IMR-90 (cell line): ENCODE data around the gene CTRB2. TPM values are rescaled to one million over a fixed set of nuclear protein-coding genes. Genes with fewer than 3 reads are reported as not detected.

Source experiments
- ATAC-seq: fragments of 200-7000 bp; cut with Tn5 transposase; 2 replicates; pipeline ENCODE4 v1.9.1; 2020; ENCODE audit warnings: low read depth, mild to moderate bottlenecking, moderate library complexity
- BruUV-seq: library from RNA; stranded (reverse); fragments of 400-500 nt; replicated peaks from 2 replicates; lab custom pipeline; 2021; lab: Mats Ljungman, UMichigan
- CTCF ChIA-PET: fragments of 300-600 bp; formaldehyde crosslinking; extraction: SDS; loops from one replicate; lab custom pipeline; 2021; ENCODE audit warnings: antibody characterized with exemption; lab: Yijun Ruan, JAX
- POLR2A ChIA-PET: fragments of 300-600 bp; sonication (Branson Sonifier 250); formaldehyde crosslinking; loops from one replicate; lab custom pipeline; 2022; ENCODE audit warnings: antibody characterized with exemption; ENCODE audit not compliant: unreplicated experiment; lab: Charles Lee
- DNase-seq: peaks from one replicate; pipeline ENCODE4 v3.0.0; 2013
- H2AFZ ChIP-seq: replicated peaks from 2 replicates; pipeline ENCODE3; 2013; ENCODE audit warnings: low read length, mild to moderate bottlenecking; ENCODE audit not compliant: poor library complexity
- H2AK5ac ChIP-seq: 2 replicates; pipeline ENCODE4 v1.6.1; 2013; ENCODE audit warnings: low read depth, low read length, inconsistent platforms
- H2AK9ac ChIP-seq: replicated peaks from 2 replicates; pipeline ENCODE3; 2013; ENCODE audit warnings: mild to moderate bottlenecking, low read depth, low read length, moderate library complexity; ENCODE audit not compliant: poor library complexity
- H2BK120ac ChIP-seq: 2 replicates; pipeline ENCODE4 v1.6.1; 2013; ENCODE audit warnings: low read depth, low read length, inconsistent platforms
- H2BK15ac ChIP-seq: 3 replicates; pipeline ENCODE4 v1.6.1; 2013; ENCODE audit warnings: low read depth, low read length, inconsistent platforms
- H2BK20ac ChIP-seq: 2 replicates; pipeline ENCODE4 v1.6.1; 2013; ENCODE audit warnings: low read depth, mild to moderate bottlenecking, inconsistent platforms, low read length, moderate library complexity
- H2BK5ac ChIP-seq: 2 replicates; pipeline ENCODE4 v1.6.1; 2013; ENCODE audit warnings: mild to moderate bottlenecking, low read depth, low read length, inconsistent platforms; ENCODE audit not compliant: poor library complexity, severe bottlenecking
- H3K14ac ChIP-seq: replicated peaks from 2 replicates; pipeline ENCODE4 v1.6.1; 2013; ENCODE audit warnings: low read depth, low read length, inconsistent platforms
- H3K18ac ChIP-seq: 2 replicates; pipeline ENCODE4 v1.6.1; 2013; ENCODE audit warnings: low read depth, low read length, control low read depth
- H3K23ac ChIP-seq: 2 replicates; pipeline ENCODE4 v1.6.1; 2013; ENCODE audit warnings: low read depth, low read length, inconsistent platforms
- H3K27ac ChIP-seq: 2 replicates; pipeline ENCODE4 v1.5.1; 2013; ENCODE audit warnings: mild to moderate bottlenecking, control low read depth, low read length; ENCODE audit not compliant: insufficient read depth
- H3K27me3 ChIP-seq: 2 replicates; pipeline ENCODE4 v1.6.1; 2013; ENCODE audit warnings: low read length; ENCODE audit not compliant: control insufficient read depth, insufficient read depth
- H3K36me3 ChIP-seq: 2 replicates; pipeline ENCODE4 v1.6.1; 2013; ENCODE audit warnings: low read length, mixed read lengths; ENCODE audit not compliant: control insufficient read depth, insufficient read depth
- H3K4ac ChIP-seq: 2 replicates; pipeline ENCODE4 v1.6.1; 2013; ENCODE audit warnings: low read depth, low read length, inconsistent platforms
- H3K4me1 ChIP-seq: 2 replicates; pipeline ENCODE4 v1.6.1; 2013; ENCODE audit warnings: low read length, mixed read lengths; ENCODE audit not compliant: control insufficient read depth, insufficient read depth
- H3K4me2 ChIP-seq: 2 replicates; pipeline ENCODE4 v1.6.1; 2013; ENCODE audit warnings: low read depth, mild to moderate bottlenecking, control low read depth, low read length, moderate library complexity
- H3K4me3 ChIP-seq: 2 replicates; pipeline ENCODE4 v1.5.1; 2013; ENCODE audit warnings: low read depth, mild to moderate bottlenecking, control low read depth, low read length, moderate library complexity; ENCODE audit not compliant: insufficient read depth
- H3K56ac ChIP-seq: 2 replicates; pipeline ENCODE4 v1.6.1; 2013; ENCODE audit warnings: low read length, inconsistent platforms; ENCODE audit not compliant: insufficient read depth; ENCODE audit errors: extremely low read depth
- H3K79me1 ChIP-seq, 2 experiments: 2 replicates each; pipeline ENCODE4 v1.6.1; 2013; ENCODE audit warnings: low read length in 2 of 2, inconsistent platforms in 1 of 2, low read depth in 1 of 2
- H3K9ac ChIP-seq: 2 replicates; pipeline ENCODE4 v1.6.1; 2013; ENCODE audit warnings: low read depth, low read length, control low read depth
- H3K9me1 ChIP-seq: 2 replicates; pipeline ENCODE4 v1.6.1; 2013; ENCODE audit warnings: low read length, inconsistent platforms; ENCODE audit not compliant: insufficient read depth
- H3K9me3 ChIP-seq: 2 replicates; pipeline ENCODE4 v1.6.1; 2013; ENCODE audit warnings: low read length; ENCODE audit not compliant: control insufficient read depth, insufficient read depth
- H4K20me1 ChIP-seq: 2 replicates; pipeline ENCODE4 v1.6.1; 2013; ENCODE audit warnings: low read length, inconsistent platforms; ENCODE audit not compliant: insufficient read depth
- H4K5ac ChIP-seq: 2 replicates; pipeline ENCODE4 v1.6.1; 2013; ENCODE audit warnings: mild to moderate bottlenecking, low read depth, low read length, control low read depth
- H4K8ac ChIP-seq, 2 experiments: 2 replicates each; pipeline ENCODE4 v1.6.1; 2013; ENCODE audit warnings: low read depth in 2 of 2, low read length in 2 of 2, control low read depth in 1 of 2, inconsistent platforms in 1 of 2
- H4K91ac ChIP-seq: 2 replicates; pipeline ENCODE4 v1.6.1; 2013; ENCODE audit warnings: low read depth, low read length, inconsistent platforms; ENCODE audit not compliant: insufficient read depth
- BHLHE40 ChIP-seq: fragments of 150-350 bp; IDR thresholded peaks from 2 replicates; pipeline ENCODE4 v1.6.1; 2016; ENCODE audit warnings: mild to moderate bottlenecking, low read depth, low read length
- CEBPB ChIP-seq: IDR thresholded peaks from 2 replicates; pipeline ENCODE4 v1.6.1; 2012; ENCODE audit warnings: low read depth, low read length, improper control_type of control experiment
- CHD1 ChIP-seq: IDR thresholded peaks from 2 replicates; pipeline ENCODE4 v1.6.1; 2012; ENCODE audit warnings: low read depth, low read length, improper control_type of control experiment
- CTCF ChIP-seq: conservative IDR thresholded peaks from 2 replicates; pipeline ENCODE4 v1.5.1; 2012; ENCODE audit warnings: mild to moderate bottlenecking, low read depth, low read length, improper control_type of control experiment
- ELK1 ChIP-seq: fragments of 150-350 bp; IDR thresholded peaks from 2 replicates; pipeline ENCODE4 v1.6.1; 2016; ENCODE audit warnings: low read depth, mild to moderate bottlenecking, low read length, moderate library complexity, borderline replicate concordance
- FOS ChIP-seq: fragments of 150-350 bp; IDR thresholded peaks from 2 replicates; pipeline ENCODE4 v1.6.1; 2016; ENCODE audit warnings: low read depth, low read length
- MAFK ChIP-seq: IDR thresholded peaks from 2 replicates; pipeline ENCODE4 v1.6.1; 2012; ENCODE audit warnings: low read depth, low read length, improper control_type of control experiment
- MAZ ChIP-seq: IDR thresholded peaks from 2 replicates; pipeline ENCODE4 v1.6.1; 2012; ENCODE audit warnings: low read depth, mild to moderate bottlenecking, low read length, improper control_type of control experiment, moderate library complexity, borderline replicate concordance
- MXI1 ChIP-seq: IDR thresholded peaks from 2 replicates; pipeline ENCODE4 v1.6.1; 2012; ENCODE audit warnings: low read depth, mild to moderate bottlenecking, low read length, moderate library complexity, borderline replicate concordance
- NFE2L2 ChIP-seq: fragments of 150-350 bp; IDR thresholded peaks from 2 replicates; pipeline ENCODE4 v1.6.1; 2016; ENCODE audit warnings: low read depth, mild to moderate bottlenecking, low read length
- POLR2A ChIP-seq: IDR thresholded peaks from 2 replicates; pipeline ENCODE4 v1.6.1; 2012; ENCODE audit warnings: mild to moderate bottlenecking, low read depth, low read length
- RAD21 ChIP-seq: IDR thresholded peaks from 2 replicates; pipeline ENCODE4 v1.6.1; 2012; ENCODE audit warnings: low read length, improper control_type of control experiment
- RCOR1 ChIP-seq: IDR thresholded peaks from 2 replicates; pipeline ENCODE4 v1.6.1; 2012; ENCODE audit warnings: mild to moderate bottlenecking, low read length, improper control_type of control experiment; ENCODE audit not compliant: insufficient replicate concordance
- RFX5 ChIP-seq: IDR thresholded peaks from 2 replicates; pipeline ENCODE4 v1.8.0; 2012; ENCODE audit warnings: low read depth, mild to moderate bottlenecking, low read length, moderate library complexity
- SMC3 ChIP-seq: fragments of 150-350 bp; IDR thresholded peaks from 2 replicates; pipeline ENCODE4 v1.6.1; 2016; ENCODE audit warnings: low read depth, mild to moderate bottlenecking, antibody characterized with exemption, low read length, moderate library complexity
- USF2 ChIP-seq: fragments of 150-350 bp; IDR thresholded peaks from 2 replicates; pipeline ENCODE4 v1.6.1; 2017; ENCODE audit warnings: mild to moderate bottlenecking, antibody characterized with exemption, low read length, low read depth
- WGBS, 2 experiments: methylation state at CpG; one replicate each; pipeline versions ENCODE4 v1.1.5 to v1.1.7; 2013; ENCODE audit warnings: missing lambda C conversion rate in 2 of 2; ENCODE audit not compliant: insufficient read length in 1 of 2; ENCODE audit errors: extremely low coverage in 2 of 2; 5-methylcytosine and 5-hydroxymethylcytosine counted together
- dilution Hi-C: fragments of 300-500 bp; cut with HindIII; formaldehyde crosslinking; loops from one replicate; pipeline ENCODE4 v1.14.3; 2018; ENCODE audit warnings: low sequenced_read_pairs; ENCODE audit not compliant: unreplicated experiment
- in situ Hi-C: fragments of 300-500 bp; cut with MboI; formaldehyde crosslinking; loops from 3 replicates; pipeline ENCODE4 v1.14.3; 2019; ENCODE audit warnings: low sequenced_read_pairs, inconsistent platforms, mixed read lengths
- intact Hi-C: fragments of 100-400 bp; cut with micrococcal nuclease; formaldehyde crosslinking; loops from 2 replicates; pipeline ENCODE4 v1.10.0; 2022
- polyA plus RNA-seq, 3 experiments: library from polyadenylated mRNA; depleted of rRNA; stranded (reverse); fragments of >200 nt; gene quantifications; 2 replicates each; pipeline ENCODE4 v1.2.3, GENCODE V29; 2012; ENCODE audit warnings: low replicate concordance in 1 of 3
- total RNA-seq: library from RNA; depleted of rRNA; stranded (reverse); fragments of >200 nt; gene quantifications from 2 replicates; pipeline ENCODE4 v1.2.3, GENCODE V29; 2012

Gene CTRB2
- total and polyA plus RNA-seq, 2 of the 4 experiments (the other 2 are of a cell fraction): not detected

- Histone ChIP-seq H3K27ac (no peak overlapping the region), H4K20me1 (no peaks in the 10 kb centered on the region), H3K9me1 (no peaks in the 10 kb centered on the region), H3K4me3 (no peak overlapping the region), H3K9ac (no peak overlapping the region), H3K27me3 (no peaks in the 10 kb centered on the region), H3K56ac (no peak overlapping the region), H2AK5ac (no peak overlapping the region), H2BK5ac (no peak overlapping the region), H2BK15ac (no peak overlapping the region), H4K5ac (no peak overlapping the region), H4K8ac (no peak overlapping the region), H3K23ac (no peak overlapping the region), H3K9me3 (peaks cover 5% of the 10 kb centered on the region), H2AFZ (no peak overlapping the region), H4K91ac (no peak overlapping the region), H3K79me1 (no peaks in the 10 kb centered on the region), H3K4me2 (no peak overlapping the region), H2BK120ac (no peak overlapping the region), H3K36me3 (no peaks in the 10 kb centered on the region), H2AK9ac (no peak overlapping the region), H2BK20ac (no peak overlapping the region), H3K18ac (no peak overlapping the region), H3K4ac (no peak overlapping the region), H3K14ac (no peak overlapping the region), H3K4me1 (no peaks in the 10 kb centered on the region)
- intact Hi-C loops: no loop called here
- ChIA-PET POLR2A (no interaction called here), CTCF (no interaction called here)
- 0% methylated on average over 1 of the region's 3 CpGs; no CpG with 5 or more reads in 1 of the 2 experiments for WGBS, 2 experiments
- TF ChIP-seq SMC3: no peak
- TF ChIP-seq NFE2L2: no peak
- TF ChIP-seq ELK1: no peak
- no peak for TF ChIP-seq MAFK
- TF ChIP-seq CHD1: no peak
- TF ChIP-seq CTCF: no peak
- TF ChIP-seq USF2: no peak
- TF ChIP-seq FOS: no peak
- no peak for TF ChIP-seq RAD21
- TF ChIP-seq CEBPB: no peak
- TF ChIP-seq BHLHE40: no peak
- no peak for TF ChIP-seq MXI1
- TF ChIP-seq RFX5: no peak
- no peak for TF ChIP-seq POLR2A
- TF ChIP-seq MAZ: no peak
- TF ChIP-seq RCOR1: no peak
- dilution Hi-C loops: no loop called here
- ATAC-seq (no peak), DNase-seq (no peak)
- BruUV-seq: no TSS peak
- in situ Hi-C loops: no loop called here
These were observed 25.3 kb downstream of the CTRB2 start for GRCh38 chr16:75181630-75182029.
